ENCODE results near the gene EHHADH.
A peak's percentile ranks its signal among the peaks of the same experiment; 100 is the strongest.

DNA sequence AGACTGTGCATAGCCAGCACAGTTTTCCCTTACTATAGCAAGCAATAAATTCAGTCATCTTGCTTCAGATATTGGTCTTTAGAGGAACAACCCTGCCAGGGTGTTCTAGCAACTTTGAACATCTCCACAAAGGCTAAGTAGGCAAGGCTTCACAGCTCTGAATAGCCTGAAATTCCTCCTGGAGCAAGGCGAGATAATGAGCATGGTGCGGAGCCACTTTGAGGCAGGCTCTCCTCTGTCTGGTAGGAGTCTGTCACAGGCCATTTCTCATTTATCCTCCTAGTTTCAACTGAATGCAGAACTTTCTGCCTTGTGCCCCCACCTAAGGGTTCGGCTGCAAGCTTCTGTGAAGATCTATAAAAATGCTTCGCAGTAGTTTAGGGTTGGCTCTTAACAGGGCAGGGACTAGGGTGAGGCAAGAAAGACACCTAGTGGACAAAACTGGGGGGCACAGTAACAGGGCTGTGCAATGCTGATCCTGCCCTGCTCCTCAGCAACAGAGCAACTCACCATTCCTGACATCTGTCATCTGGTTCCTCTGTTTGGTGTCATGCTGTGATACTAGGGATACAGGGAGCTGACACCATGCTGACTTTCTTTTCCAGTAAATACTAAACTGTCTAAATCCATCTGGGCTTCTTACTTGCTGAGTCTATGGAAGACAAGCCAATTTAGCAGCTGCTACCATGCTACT is 16.6 kb upstream of the EHHADH start:
- TF ChIP-seq, protein P1, sequence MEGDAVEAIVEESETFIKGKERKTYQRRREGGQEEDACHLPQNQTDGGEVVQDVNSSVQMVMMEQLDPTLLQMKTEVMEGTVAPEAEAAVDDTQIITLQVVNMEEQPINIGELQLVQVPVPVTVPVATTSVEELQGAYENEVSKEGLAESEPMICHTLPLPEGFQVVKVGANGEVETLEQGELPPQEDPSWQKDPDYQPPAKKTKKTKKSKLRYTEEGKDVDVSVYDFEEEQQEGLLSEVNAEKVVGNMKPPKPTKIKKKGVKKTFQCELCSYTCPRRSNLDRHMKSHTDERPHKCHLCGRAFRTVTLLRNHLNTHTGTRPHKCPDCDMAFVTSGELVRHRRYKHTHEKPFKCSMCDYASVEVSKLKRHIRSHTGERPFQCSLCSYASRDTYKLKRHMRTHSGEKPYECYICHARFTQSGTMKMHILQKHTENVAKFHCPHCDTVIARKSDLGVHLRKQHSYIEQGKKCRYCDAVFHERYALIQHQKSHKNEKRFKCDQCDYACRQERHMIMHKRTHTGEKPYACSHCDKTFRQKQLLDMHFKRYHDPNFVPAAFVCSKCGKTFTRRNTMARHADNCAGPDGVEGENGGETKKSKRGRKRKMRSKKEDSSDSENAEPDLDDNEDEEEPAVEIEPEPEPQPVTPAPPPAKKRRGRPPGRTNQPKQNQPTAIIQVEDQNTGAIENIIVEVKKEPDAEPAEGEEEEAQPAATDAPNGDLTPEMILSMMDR (IDR thresholded peaks at IDR 0.05): peak in 4 of 6 experiments; percentile 7 to 52 (median 42)
- TF ChIP-seq POLR2A (IDR thresholded peaks at IDR 0.05): no peak
